H1 (cell line): ENCODE data around the gene APOL6. TPM values are rescaled to one million over a fixed set of nuclear protein-coding genes. Genes with fewer than 3 reads are reported as not detected.

Source experiments
- JUND ChIP-seq: IDR thresholded peaks from 2 replicates; pipeline ENCODE4 v1.6.1; 2011; ENCODE audit warnings: mild to moderate bottlenecking, improper control_type of control experiment, low read length
- POU5F1 ChIP-seq: IDR thresholded peaks from 2 replicates; pipeline ENCODE4 v1.6.1; 2011; ENCODE audit warnings: low read depth, mild to moderate bottlenecking, low read length, moderate library complexity
- TAF1 ChIP-seq: IDR thresholded peaks from 2 replicates; pipeline ENCODE4 v1.6.1; 2011; ENCODE audit warnings: mild to moderate bottlenecking, low read depth, low read length
- polyA plus RNA-seq, 7 experiments: library from polyadenylated mRNA; depleted of rRNA in 3 of 7; stranded (reverse) in 5 of 7; unstranded in 2 of 7; fragments of >200 nt in 5 of 7; fragments of 200-250 nt in 2 of 7; gene quantifications; 1 replicate in 5 of 7; 2 replicates in 1 of 7; 4 replicates in 1 of 7; pipeline versions ENCODE4 v1.2.1 to v1.2.3, GENCODE V29; 2011 to 2013; ENCODE audit warnings: missing spikeins in 2 of 7, mixed read lengths in 2 of 7
- total RNA-seq: library from RNA; stranded (reverse); fragmentation: NEBNext Ultra II Directional; extraction: Animal tissue kit (Norgen Biotek cat#: 25700); gene quantifications from 2 replicates; pipeline ENCODE4 v1.2.1, GENCODE V29; 2021
- TF ChIP-seq, protein P1 (sequence below): IDR thresholded peaks from 2 replicates; pipeline ENCODE4 v1.6.1; 2012; ENCODE audit warnings: inconsistent platforms
- TF ChIP-seq, protein P2 (sequence below): IDR thresholded peaks from 2 replicates; pipeline ENCODE4 v1.6.1; 2012; ENCODE audit warnings: low read length, inconsistent platforms

APOL6 gene
- total and polyA plus RNA-seq, 2 of the 8 experiments (the other 6 are each of a cell fraction or from before 2014, with no cell fraction given): 0.06 to 0.13 TPM

DNA sequence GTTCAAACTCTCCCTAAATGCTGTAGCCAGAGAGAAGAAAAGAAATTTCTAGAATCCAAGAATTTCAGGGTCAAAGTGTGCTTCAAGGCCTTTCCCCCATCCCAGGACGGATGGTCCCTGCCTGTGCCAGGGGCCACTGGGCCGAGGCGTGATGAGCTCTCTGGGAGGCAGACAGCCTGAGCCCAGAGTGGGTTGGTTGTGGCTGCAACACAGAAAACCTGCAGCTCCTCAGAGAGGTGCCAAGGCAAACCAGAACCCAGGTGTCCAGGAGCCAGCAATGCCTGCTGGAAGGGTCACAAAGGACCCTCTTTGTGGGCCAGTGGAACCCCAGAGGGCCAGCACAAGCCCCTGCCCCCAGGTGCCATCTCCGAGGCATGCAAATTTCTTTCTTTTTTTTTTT, 2.6 kb upstream of the APOL6 start (continued):
- TF ChIP-seq, protein P1, sequence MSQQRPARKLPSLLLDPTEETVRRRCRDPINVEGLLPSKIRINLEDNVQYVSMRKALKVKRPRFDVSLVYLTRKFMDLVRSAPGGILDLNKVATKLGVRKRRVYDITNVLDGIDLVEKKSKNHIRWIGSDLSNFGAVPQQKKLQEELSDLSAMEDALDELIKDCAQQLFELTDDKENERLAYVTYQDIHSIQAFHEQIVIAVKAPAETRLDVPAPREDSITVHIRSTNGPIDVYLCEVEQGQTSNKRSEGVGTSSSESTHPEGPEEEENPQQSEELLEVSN: no peak
- TF ChIP-seq JUND (no peak), TAF1 (no peak), POU5F1 (no peak)
- TF ChIP-seq, protein P2, sequence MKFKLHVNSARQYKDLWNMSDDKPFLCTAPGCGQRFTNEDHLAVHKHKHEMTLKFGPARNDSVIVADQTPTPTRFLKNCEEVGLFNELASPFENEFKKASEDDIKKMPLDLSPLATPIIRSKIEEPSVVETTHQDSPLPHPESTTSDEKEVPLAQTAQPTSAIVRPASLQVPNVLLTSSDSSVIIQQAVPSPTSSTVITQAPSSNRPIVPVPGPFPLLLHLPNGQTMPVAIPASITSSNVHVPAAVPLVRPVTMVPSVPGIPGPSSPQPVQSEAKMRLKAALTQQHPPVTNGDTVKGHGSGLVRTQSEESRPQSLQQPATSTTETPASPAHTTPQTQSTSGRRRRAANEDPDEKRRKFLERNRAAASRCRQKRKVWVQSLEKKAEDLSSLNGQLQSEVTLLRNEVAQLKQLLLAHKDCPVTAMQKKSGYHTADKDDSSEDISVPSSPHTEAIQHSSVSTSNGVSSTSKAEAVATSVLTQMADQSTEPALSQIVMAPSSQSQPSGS: no peak
